ENCODE measurements around the gene KCNE1. TPM values are rescaled to one million over a fixed set of nuclear protein-coding genes. Genes with fewer than 3 reads are reported as not detected.
A peak's percentile ranks its signal among the peaks of the same experiment; 100 is the strongest.

The KCNE1 gene
- total and polyA plus RNA-seq, 2 of the 13 experiments (the other 11 are each of a cell fraction or from before 2014, with no cell fraction given), result 0.35 TPM; not detected in 1

GRCh38 chr21:34511181-34511580 is 829 bp downstream of the KCNE1 start (continued):
- TF ChIP-seq USF2 (IDR thresholded peaks at IDR 0.05; ENCODE audit: low read depth, low read length) (no peak), USF2 (CRISPR knock-in tag; IDR thresholded peaks at IDR 0.05; ENCODE audit: borderline replicate concordance) (no peak), NONO (IDR thresholded peaks at IDR 0.05) (no peak), NONO (CRISPR knock-in tag; conservative IDR thresholded peaks at IDR 0.05) (no peak), MXD4 (CRISPR knock-in tag; IDR thresholded peaks at IDR 0.05) (no peak), CREBL2 (CRISPR knock-in tag; IDR thresholded peaks at IDR 0.05; ENCODE audit: borderline replicate concordance) (no peak)

GRCh38 chr21:34510148-34511142 is 1.6 kb downstream of the KCNE1 start:
- no peaks in the 10 kb centered on the region for H3K36me3 ChIP-seq (replicated peaks in 1 of 2; ENCODE audit: control insufficient read depth in 1 of 2, insufficient read depth in 2 of 2, low read length in 2 of 2)
- in situ Hi-C loops (cut with HindIII; ENCODE audit: extremely low pct_ligation_motif_present, low pct_unique_long_range_greater_than_20kb) (no loop called here), intact Hi-C loops (cut with micrococcal nuclease; ENCODE audit: unreplicated experiment) (loop anchor here (1.0 kb wide), 4 partner anchors 34 to 120 kb away; no protein-coding TSS in a partner anchor)
- H3K79me2 ChIP-seq (ENCODE audit: insufficient read depth, low read length), result no peaks in the 10 kb centered on the region
- H3K9me3 ChIP-seq (ENCODE audit: low read length), result no peaks in the 10 kb centered on the region
- no peak overlapping the region for H3K9ac ChIP-seq (ENCODE audit: insufficient read depth, low read depth, low read length)
- H3K27me3 ChIP-seq (ENCODE audit: control insufficient read depth in 1 of 2, insufficient read depth in 2 of 2, low read length in 2 of 2), result peaks cover 0 to 5% of the 10 kb centered on the region in 2 experiments; a peak in 1 of 5 replicates
- DNase-seq (ENCODE audit: low spot score) (peak; percentile 67), ATAC-seq (peak; percentile 98), FAIRE-seq (peak; percentile 70)
- H2AFZ ChIP-seq (ENCODE audit: low read length), result no peak overlapping the region
- no peaks in the 10 kb centered on the region for H4K20me1 ChIP-seq (ENCODE audit: insufficient read depth, low read length)
- peak overlapping the region; percentile 34; the same call in 1 of the 2 replicates for H3K4me2 ChIP-seq (ENCODE audit: low read depth, low read length)
- 37% methylated on average over 15 of the region's 15 CpGs for WGBS (ENCODE audit: low lambda C conversion rate)
- no peak overlapping the region for H3K4me3 ChIP-seq (replicated peaks in 1 of 3; ENCODE audit: insufficient read depth in 1 of 3, low read depth in 2 of 3, low read length in 3 of 3)
- ChIA-PET POLR2A (interaction anchor here (1.0 to 4.6 kb wide), 4 partner anchors 12 to 93 kb away, joined by 5 to 30 read pairs (median 10); no protein-coding TSS in a partner anchor), CTCF (ENCODE audit: low intra/inter-chr PET ratio, low total read pairs) (interaction anchor here (1.2 to 3.5 kb wide), 6 partner anchors 34 to 149 kb away, joined by 3 to 50 read pairs (median 12); no protein-coding TSS in a partner anchor)
- peaks cover 6% of the 10 kb centered on the region; the same call in 1 of the 2 replicates for H3K4me1 ChIP-seq (ENCODE audit: insufficient read depth, low read length)
- BruUV-seq (replicated peaks), result no TSS peak
- H3K27ac ChIP-seq (ENCODE audit: extremely low read length, insufficient read depth, low read length), result no peak overlapping the region
- TF ChIP-seq ZGPAT (CRISPR knock-in tag; IDR thresholded peaks at IDR 0.05) (peak; percentile 29; the same call in 1 of the 2 replicates), HNF4A (CRISPR knock-in tag; IDR thresholded peaks at IDR 0.05) (no peak), ZNF780A (CRISPR knock-in tag; IDR thresholded peaks at IDR 0.05) (no peak), RAD21 (CRISPR knock-in tag; IDR thresholded peaks at IDR 0.05) (peak; percentile 96), ZBTB46 (CRISPR knock-in tag; IDR thresholded peaks at IDR 0.05; ENCODE audit: borderline replicate concordance) (no peak), ZNF335 (CRISPR knock-in tag; IDR thresholded peaks at IDR 0.05) (no peak), ETV5 (CRISPR knock-in tag; IDR thresholded peaks at IDR 0.05; ENCODE audit: borderline replicate concordance) (0 out of 2 replicates have a peak, but pooled peaks have one; percentile 9), ATF5 (CRISPR knock-in tag; IDR thresholded peaks at IDR 0.05; ENCODE audit: low read depth) (no peak), HDAC2 (CRISPR knock-in tag; IDR thresholded peaks at IDR 0.05) (0 out of 2 replicates have a peak, but pooled peaks have one; percentile 15)
